ENCODE results near the gene ZC3H18. TPM values are rescaled to one million over a fixed set of nuclear protein-coding genes. Genes with fewer than 3 reads are reported as not detected.
"Not testable (repeated sequence)": the region's sequence is repeated elsewhere in the genome, so short reads cannot be mapped to it uniquely, and the experiment has no call there.

ZC3H18 gene
- total and polyA plus RNA-seq, 12 donors: 18.3 to 28.7 (median 22.0) TPM

DNA sequence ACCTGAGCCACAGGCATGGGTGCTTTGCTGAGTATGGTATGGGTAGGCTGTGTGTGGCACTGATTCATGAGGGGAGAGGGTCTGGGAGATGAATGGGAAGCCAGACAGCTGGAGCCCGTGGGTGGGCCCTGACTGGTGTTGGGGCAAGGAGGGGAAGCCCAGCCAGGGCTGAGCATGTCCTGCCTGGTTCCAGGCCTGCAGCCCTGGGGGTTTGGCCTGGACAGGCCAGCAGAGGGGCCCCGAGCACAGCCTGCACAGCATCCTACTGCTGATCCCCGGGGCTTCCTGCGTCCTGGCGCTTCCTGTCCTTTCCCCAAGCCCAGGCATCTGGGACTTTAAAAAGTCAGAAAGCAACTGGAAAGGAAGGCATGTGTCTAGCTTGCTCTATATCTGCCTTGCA lies 97.3 kb downstream of the ZC3H18 start:
- 48 to 51% methylated on average over 5 of the region's 5 CpGs for WGBS, 2 donors
- TF ChIP-seq, protein P1, sequence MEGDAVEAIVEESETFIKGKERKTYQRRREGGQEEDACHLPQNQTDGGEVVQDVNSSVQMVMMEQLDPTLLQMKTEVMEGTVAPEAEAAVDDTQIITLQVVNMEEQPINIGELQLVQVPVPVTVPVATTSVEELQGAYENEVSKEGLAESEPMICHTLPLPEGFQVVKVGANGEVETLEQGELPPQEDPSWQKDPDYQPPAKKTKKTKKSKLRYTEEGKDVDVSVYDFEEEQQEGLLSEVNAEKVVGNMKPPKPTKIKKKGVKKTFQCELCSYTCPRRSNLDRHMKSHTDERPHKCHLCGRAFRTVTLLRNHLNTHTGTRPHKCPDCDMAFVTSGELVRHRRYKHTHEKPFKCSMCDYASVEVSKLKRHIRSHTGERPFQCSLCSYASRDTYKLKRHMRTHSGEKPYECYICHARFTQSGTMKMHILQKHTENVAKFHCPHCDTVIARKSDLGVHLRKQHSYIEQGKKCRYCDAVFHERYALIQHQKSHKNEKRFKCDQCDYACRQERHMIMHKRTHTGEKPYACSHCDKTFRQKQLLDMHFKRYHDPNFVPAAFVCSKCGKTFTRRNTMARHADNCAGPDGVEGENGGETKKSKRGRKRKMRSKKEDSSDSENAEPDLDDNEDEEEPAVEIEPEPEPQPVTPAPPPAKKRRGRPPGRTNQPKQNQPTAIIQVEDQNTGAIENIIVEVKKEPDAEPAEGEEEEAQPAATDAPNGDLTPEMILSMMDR (IDR thresholded peaks at IDR 0.05): peak in 2 of 9 donors; percentile 17 to 19
- Histone ChIP-seq H3K27ac (no peak overlapping the region), H3K4me1 (peaks cover 2 to 42% (median 27%) of the 10 kb centered on the region in 9 donors), H3K4me3 (no peak overlapping the region), H3K36me3 (peaks cover 0 to 6% (median 0%) of the 10 kb centered on the region in 9 donors), H3K9me3 (no peaks in the 10 kb centered on the region), H3K27me3 (no peaks in the 10 kb centered on the region)
- no peak for DNase-seq
- intact Hi-C loops (cut with DNase I): loop anchor here in 1 of 10 donors (10.0 kb wide), 1 partner anchor 73 kb away; no protein-coding TSS in a partner anchor
- no peak for ATAC-seq

DNA sequence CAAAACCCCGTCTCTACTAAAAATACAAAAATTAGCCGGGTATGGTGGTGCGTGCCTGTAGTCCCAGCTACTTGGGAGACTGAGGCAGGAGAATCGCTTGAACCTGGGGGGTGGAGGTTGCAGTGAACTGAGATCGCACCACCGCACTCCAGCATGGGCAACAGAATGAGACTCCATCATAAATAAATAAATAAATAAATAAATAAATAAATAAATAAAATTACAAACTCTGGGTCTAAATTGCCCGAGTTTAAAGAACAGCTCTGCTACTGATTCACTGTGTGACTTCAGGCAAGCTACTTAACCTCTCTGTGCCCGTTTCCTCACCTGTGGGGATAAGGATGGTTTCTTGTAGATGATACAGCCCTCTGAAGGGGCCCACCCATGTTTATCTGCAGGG lies 99.3 kb downstream of the ZC3H18 start:
- intact Hi-C loops (cut with DNase I): loop anchor here in 1 of 10 donors (10.0 kb wide), 1 partner anchor 75 kb away; no protein-coding TSS in a partner anchor
- H3K4me3 ChIP-seq, H3K27ac ChIP-seq, H3K9me3 ChIP-seq, H3K27me3 ChIP-seq, DNase-seq, ATAC-seq: not testable (repeated sequence)
- H3K36me3 ChIP-seq: peaks cover 0 to 12% (median 0%) of the 10 kb centered on the region in 9 donors
- H3K4me1 ChIP-seq: peaks cover 0 to 47% (median 27%) of the 10 kb centered on the region in 9 donors
- WGBS, 2 donors: 88 to 94% methylated on average over 8 of the region's 8 CpGs

DNA sequence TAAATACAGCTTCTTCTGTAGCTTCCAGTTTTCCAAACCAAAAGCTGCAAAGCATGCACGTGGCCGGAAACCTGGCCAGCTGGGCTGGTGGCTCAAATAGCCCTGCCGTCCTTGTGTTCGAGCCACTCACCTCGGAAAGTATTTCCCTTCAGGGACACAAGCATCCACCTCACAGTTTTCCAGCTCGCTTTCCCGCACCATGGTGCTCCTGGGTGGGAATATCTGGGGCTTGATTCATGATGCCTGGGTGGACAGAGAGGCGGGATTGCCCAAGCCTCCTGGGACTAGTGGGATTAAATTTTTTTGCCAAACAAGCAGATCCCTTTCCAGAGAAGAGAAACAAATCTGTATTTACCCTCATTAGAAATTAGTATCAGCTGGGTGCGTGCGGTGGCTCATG lies 99.8 kb downstream of the ZC3H18 start:
- WGBS, 2 donors: 78 to 84% methylated on average over 10 of the region's 10 CpGs
- TF ChIP-seq, protein P1 (IDR thresholded peaks at IDR 0.05): no peak
- Histone ChIP-seq H3K27me3 (no peaks in the 10 kb centered on the region), H3K4me1 (peaks cover 0 to 47% (median 27%) of the 10 kb centered on the region in 9 donors), H3K27ac (no peak overlapping the region), H3K36me3 (peaks cover 0 to 12% (median 0%) of the 10 kb centered on the region in 9 donors), H3K4me3 (no peak overlapping the region), H3K9me3 (no peaks in the 10 kb centered on the region)
- no peak for DNase-seq
- no peak for ATAC-seq
- intact Hi-C loops (cut with DNase I): loop anchor here in 1 of 10 donors (10.0 kb wide), 1 partner anchor 75 kb away; no protein-coding TSS in a partner anchor

DNA sequence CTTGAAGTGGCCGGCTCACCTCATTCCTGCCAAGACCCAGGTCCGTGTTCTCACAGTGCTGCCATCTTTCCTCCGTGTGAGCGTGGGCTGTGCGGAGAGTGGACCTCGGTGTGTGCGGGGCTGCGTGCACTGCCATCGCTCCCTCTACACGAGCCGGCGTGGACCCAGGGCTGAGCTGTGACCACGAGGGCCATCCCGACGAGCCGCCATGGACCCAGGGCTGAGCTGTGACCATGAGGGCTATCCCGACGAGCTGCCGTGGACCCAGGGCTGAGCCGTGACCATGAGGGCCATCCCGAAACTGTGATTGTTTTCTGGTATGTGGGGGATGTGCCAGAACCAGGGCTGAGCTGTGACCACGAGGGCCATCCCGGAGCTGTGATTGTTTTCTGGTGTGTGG lies 101.6 kb downstream of the ZC3H18 start:
- intact Hi-C loops (cut with DNase I): no loop called here
- H3K9me3 ChIP-seq: no peaks in the 10 kb centered on the region
- H3K27me3 ChIP-seq: no peaks in the 10 kb centered on the region
- 81 to 84% methylated on average over 23 of the region's 23 CpGs for WGBS, 2 donors
- peaks cover 0 to 43% (median 19%) of the 10 kb centered on the region in 9 donors for H3K4me1 ChIP-seq
- ATAC-seq: peak in 6 of 8 donors; percentile 1 to 45 (median 10)
- no peak overlapping the region for H3K4me3 ChIP-seq
- TF ChIP-seq, protein P1 (IDR thresholded peaks at IDR 0.05): no peak
- peak overlapping the region in 1 of 10 donors; percentile 86 for H3K27ac ChIP-seq
- DNase-seq: no peak
- peaks cover 0 to 12% (median 0%) of the 10 kb centered on the region in 9 donors for H3K36me3 ChIP-seq

DNA sequence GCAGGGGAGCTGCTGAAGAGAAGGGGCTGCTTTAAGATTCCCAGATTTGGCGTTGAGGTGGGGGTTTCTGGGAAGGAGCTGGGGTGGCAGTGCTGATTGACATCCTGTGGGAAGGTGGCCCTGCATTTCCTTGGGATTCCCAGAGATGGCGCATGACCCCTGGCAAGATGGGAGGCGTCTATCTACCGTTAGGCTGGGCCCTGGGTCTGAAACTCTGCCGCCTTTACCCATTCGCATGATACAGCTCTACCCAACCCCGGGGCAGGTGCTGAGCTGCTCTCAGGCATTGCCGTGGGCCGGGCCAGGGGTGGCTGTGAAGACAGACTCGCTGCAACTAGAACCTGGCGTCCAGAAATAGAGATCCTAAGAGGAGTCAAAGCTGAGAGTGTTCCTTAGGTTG lies 102.6 kb downstream of the ZC3H18 start:
- H3K4me1 ChIP-seq: peaks cover 0 to 37% (median 17%) of the 10 kb centered on the region in 9 donors
- TF ChIP-seq, protein P1 (IDR thresholded peaks at IDR 0.05): peak in 4 of 9 donors; percentile 12 to 26 (median 18)
- peak overlapping the region in 8 of 10 donors; percentile 59 to 86 (median 78) for H3K27ac ChIP-seq
- DNase-seq: no peak
- peaks cover 0 to 12% (median 0%) of the 10 kb centered on the region in 9 donors for H3K36me3 ChIP-seq
- no peaks in the 10 kb centered on the region for H3K9me3 ChIP-seq
- WGBS, 2 donors: 54 to 56% methylated on average over 11 of the region's 11 CpGs
- intact Hi-C loops (cut with DNase I): no loop called here
- no peaks in the 10 kb centered on the region for H3K27me3 ChIP-seq
- no peak overlapping the region for H3K4me3 ChIP-seq
- ATAC-seq: peak in 5 of 8 donors; percentile 11 to 45 (median 29)
